GM12874 (cell line): ENCODE measurements around the gene ZSWIM7.

Source experiments
- CTCF ChIP-seq: IDR thresholded peaks from 2 replicates; pipeline ENCODE4 v1.5.1; 2011; ENCODE audit warnings: low read depth, mild to moderate bottlenecking, control low read depth, low read length, moderate library complexity; ENCODE audit not compliant: insufficient read depth

The ZSWIM7 gene

DNA sequence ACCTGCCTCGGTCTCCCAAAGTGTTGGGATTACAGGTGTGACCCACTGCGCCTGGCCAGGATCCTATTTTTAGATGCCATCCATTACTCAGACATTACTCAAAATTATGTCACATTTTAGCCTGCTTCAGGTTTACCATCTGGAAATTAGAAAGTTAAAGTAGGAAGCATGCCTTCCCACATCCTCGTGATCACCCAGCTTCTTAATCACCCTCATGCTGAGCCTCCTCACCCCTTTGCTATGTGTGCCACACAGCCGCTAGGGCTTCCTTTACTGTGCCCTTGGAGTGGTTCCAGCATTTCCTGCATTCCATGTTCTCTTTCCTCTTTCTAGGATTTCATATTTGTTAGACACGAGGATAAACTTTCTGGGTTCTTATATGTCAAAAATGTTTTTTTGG, 45.3 kb downstream of the ZSWIM7 start:
- no peak for TF ChIP-seq CTCF

GRCh38 chr17:15952916-15953790, 46.4 kb downstream of the ZSWIM7 start:
- TF ChIP-seq CTCF: no peak

- no peak for TF ChIP-seq CTCF
Measured at GRCh38 chr17:15952048-15952532, 47.4 kb downstream of the ZSWIM7 start.

DNA sequence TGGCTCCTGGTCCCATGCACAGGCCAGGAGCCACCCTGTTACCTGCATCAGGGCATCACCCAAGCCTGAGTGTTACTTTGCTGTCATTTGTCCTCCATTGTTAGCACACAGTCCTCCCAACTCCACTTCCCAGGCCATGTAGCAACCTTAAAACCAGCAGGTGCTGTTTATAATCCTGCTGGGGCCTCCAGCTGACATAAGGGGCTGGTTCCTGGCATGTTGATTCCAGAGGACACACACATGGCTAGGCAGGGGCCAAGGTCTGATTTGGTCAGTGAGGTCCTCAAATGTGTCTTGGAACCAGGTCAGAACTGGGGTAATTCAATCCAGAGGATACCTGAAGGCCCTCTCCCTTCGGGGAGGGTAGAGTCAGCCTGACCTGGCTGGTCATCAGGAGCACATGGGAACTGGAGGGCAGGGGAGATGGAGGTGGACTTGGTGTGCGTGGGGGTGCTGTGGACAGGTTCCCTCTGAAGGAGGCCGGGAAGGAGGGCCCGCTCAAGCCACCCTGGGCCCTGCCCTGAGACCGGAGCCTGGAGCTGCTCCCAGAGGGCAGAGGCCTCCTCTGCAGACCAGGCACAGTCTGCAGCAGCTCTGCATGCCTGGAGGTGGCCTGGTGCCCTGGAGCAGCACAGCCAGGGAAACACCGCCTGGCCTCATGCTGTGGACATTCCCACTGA, 48.0 kb downstream of the ZSWIM7 start:
- TF ChIP-seq CTCF: no peak

DNA sequence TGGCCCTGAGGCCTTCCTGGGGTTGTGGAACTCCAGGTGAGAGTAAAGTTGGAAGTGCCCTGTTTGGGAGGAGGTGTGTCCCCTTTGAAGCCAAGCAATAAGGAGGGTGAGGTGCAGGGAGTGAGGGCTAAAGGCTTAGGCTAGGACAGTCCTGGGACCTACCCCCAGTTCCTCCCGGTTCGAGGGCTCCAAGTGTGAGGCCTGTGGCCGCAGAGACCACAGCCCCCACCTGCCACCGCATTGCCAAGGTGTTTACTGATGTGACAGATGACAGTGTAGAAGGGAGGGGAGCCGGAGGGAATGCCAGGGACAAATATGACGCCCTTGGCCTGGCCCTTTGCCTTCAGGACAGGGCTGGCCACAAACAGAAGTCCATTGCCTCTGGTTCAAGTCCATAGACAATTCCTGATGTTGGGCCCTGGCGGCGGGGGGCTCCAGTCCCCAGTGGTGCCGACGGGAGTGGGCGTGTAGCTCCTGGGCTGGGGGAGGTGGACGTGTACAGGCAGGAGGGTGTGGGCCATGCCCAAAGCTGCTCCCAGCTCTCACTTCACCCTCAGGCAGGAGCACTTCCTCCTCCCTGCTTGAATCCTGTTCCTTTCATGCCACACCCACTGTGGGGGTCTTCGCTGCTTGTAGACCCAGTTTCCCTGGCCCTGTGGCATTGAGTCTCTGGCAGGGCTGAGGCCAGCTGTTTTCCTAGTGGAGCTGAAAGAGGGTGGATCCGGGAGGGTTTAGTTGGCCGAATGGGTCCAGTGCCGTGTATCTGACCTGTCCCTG, 51.3 kb downstream of the ZSWIM7 start:
- no peak for TF ChIP-seq CTCF

DNA sequence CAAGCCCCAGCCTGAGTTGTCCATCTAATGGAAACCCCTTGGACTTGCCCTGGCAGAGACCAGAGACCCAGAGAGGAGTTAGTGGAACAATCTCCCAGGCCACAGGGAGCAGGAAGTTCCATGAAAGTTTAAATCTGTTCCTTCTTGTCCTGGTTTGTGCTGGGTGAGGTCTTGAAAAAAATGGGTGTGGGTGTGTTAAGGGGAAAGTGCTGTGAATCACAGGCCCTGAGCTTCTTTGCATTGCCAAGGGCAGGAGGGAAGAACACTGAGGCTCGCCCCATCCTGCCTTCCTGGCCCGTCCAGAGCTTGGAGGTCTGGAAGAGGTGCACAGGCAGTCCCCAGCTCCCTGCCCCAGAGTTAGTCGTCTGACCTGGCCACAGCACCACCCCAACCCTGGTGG, 52.2 kb downstream of the ZSWIM7 start:
- no peak for TF ChIP-seq CTCF

DNA sequence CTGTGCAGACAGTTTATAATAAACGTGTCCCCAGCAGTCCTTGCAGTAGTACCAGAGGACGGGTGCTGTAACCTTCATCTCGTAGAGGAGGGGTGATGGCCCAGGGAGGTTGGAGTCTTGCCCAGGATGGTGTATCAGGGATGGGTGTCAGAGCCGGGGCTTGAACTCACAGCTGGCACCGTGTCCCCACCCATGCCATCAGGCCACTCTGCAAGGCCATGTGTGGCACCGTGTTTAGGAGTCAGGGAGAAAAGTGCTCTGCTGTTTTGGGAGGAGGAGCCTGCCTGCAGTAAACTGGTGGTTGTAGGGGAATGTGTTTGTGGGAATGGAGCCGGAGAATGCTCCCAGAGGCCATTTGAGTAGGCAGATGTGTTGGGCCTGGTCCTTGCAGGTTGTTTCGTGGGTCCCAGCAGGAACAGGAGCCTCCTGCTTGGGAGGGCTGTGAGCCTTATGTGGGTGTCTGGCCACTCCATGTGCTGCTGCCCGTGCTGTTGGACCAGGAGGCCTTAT, 52.8 kb downstream of the ZSWIM7 start:
- no peak for TF ChIP-seq CTCF
